ENCODE data around the gene FAT4.

Gene FAT4, protein sequence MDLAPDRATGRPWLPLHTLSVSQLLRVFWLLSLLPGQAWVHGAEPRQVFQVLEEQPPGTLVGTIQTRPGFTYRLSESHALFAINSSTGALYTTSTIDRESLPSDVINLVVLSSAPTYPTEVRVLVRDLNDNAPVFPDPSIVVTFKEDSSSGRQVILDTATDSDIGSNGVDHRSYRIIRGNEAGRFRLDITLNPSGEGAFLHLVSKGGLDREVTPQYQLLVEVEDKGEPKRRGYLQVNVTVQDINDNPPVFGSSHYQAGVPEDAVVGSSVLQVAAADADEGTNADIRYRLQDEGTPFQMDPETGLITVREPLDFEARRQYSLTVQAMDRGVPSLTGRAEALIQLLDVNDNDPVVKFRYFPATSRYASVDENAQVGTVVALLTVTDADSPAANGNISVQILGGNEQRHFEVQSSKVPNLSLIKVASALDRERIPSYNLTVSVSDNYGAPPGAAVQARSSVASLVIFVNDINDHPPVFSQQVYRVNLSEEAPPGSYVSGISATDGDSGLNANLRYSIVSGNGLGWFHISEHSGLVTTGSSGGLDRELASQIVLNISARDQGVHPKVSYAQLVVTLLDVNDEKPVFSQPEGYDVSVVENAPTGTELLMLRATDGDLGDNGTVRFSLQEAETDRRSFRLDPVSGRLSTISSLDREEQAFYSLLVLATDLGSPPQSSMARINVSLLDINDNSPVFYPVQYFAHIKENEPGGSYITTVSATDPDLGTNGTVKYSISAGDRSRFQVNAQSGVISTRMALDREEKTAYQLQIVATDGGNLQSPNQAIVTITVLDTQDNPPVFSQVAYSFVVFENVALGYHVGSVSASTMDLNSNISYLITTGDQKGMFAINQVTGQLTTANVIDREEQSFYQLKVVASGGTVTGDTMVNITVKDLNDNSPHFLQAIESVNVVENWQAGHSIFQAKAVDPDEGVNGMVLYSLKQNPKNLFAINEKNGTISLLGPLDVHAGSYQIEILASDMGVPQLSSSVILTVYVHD (N-terminal part only)

DNA sequence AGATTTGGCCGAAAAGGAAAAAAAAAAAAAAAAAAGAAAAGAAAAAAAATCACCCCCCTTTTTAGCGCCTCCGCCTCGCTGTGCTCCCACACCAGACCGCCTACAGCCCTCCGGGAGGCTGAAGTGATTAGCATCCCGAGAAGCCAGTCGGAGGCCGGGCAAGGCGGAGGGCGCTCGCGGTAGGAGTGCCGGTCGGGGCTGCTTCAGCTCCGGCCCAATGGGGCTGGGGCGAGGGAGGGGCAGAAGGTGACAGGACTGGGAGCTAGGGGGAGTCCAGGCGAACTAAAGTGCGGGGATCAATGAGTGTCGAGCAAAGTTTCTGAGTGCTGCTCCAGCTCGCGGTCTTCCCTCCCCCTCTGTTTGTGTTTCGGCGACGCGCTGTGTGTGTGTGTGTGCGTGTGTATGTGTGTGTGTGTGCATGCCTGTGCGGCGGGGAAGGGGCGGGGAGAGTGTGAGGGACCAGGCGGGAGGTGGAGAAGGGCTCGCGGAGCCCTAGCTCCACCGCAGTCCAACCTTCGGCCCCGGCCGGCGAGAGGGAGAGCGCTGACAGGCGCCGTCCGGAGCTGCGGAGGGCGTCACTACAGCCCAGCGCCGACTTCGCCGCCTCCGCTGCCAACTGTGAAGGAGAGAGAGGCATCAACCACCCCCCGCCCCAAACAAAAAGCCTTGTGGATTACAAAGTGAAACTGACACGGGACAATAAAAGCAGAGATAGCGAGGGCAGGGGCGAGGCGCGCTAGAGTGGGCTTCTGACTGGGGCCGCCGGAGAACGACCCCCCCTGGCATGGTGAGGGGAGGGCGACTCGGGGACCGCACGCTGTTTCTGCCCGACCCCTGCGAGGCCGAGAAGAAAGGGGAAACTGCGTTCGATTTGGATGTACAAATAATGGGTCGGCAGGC is at the start of gene FAT4:
FAT4 (plus strand) TSS at position 280 of the 900 bp plus-strand sequence. CDS start 1,457 bp downstream, outside the sequence.
- peak; percentile 91 for DNase-seq (ENCODE audit: low spot score)
- FAIRE-seq = peak; percentile 90

GRCh38 chr4:125265846-125266245 is 48.9 kb upstream of the FAT4 start:
- FAIRE-seq = no peak
- DNase-seq (ENCODE audit: low spot score) = no peak

- DNase-seq (ENCODE audit: low spot score) (no peak), FAIRE-seq (no peak)
Observed at GRCh38 chr4:125266901-125267604, 47.7 kb upstream of the FAT4 start.

DNA sequence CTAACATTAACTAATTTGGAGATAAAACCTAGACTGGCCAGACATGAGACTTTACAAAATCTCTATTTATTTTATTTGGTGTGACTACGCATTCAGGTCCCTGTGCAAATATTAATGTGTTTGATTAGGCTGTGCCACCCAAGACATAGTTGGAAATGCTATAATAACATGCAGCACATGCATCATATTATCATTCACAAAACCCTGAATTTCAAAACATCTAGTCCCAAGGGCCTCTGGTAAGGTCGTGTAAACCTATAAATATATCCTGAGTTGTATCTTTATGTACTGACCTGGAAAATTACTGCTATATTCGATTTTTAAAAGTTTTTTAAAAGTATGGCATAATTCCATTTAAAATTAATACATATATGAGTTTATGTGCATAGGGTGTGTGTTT is 47.1 kb upstream of the FAT4 start:
- no peak for FAIRE-seq
- no peak for DNase-seq (ENCODE audit: low spot score)

DNA sequence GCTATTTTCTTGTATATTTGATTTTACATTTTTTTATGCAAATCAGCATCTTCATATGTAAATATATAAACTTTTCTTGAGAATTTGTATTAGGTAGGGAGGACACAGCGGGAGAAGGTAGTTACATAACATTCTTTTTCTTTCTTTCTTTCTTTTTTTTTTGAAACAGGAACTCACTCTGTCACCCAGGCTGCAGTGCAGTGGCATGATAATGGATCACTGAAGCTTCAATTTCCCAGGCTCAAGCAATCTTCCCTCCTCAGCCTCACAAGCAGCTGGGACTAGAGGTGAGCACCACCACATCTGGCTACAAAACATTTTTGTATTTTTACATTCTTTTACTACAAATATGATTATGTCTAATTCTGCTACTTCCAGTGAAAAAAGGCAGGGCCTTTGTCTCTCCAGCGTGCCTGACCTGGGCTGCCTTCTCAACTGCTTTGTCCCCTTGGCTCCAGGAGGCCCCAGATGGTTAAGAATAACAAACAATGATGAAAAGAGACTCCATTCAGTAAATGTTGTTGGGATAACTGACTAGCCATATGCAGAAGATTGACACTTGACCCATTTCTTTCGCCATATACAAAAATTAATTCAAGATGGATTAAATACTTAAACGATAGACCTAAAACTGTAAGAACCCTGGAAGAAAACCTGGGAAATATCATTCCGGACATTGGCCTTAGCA is 46.5 kb upstream of the FAT4 start:
- no peak for FAIRE-seq
- DNase-seq (ENCODE audit: low spot score) = no peak

DNA sequence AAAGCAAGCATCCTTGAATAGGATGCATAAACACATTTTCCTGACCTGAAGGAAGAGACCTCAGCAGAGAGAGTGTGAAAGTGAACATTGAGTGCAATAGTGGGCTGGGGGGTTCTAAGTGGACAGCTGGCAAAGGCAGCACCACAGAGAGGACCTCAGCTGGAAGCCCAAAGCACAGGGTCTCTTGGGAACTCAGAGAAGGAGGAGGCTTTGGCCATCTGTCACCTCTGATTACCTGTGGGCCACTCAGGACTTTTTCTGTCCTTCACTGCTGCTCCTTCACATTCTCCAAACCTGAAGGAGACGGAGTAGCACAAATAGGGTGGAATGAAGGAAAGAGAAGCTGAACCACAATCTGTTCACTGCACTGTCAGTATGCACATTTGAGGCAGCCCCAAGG is 37.9 kb upstream of the FAT4 start:
- no peak for FAIRE-seq

DNA sequence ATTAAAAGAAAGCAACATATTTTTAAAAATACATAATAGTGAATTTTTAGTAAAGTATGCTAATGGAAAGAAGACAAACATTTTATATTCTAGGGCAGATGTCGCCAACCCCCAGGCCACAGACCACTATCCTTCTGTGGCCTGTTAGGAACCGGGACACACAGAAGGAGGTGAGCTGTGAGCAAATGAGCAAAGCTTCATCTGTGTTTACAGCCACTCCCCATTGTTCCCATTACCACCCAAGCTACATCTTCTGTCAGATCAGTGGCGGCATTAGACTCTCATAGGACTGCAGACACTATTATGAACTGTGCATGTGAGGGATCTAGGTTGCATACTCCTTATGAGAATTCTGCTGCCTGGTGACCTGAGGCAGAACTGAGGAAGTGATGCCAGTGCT is 37.0 kb upstream of the FAT4 start:
- no peak for FAIRE-seq
- DNase-seq (ENCODE audit: low spot score) = no peak

More for the DNA sequence above, 37.9 kb upstream of the FAT4 start:
- no peak for DNase-seq (ENCODE audit: low spot score)

GRCh38 chr4:125280892-125281403 is 33.8 kb upstream of the FAT4 start:
- no peak for FAIRE-seq
- no peak for DNase-seq (ENCODE audit: low spot score)

DNA sequence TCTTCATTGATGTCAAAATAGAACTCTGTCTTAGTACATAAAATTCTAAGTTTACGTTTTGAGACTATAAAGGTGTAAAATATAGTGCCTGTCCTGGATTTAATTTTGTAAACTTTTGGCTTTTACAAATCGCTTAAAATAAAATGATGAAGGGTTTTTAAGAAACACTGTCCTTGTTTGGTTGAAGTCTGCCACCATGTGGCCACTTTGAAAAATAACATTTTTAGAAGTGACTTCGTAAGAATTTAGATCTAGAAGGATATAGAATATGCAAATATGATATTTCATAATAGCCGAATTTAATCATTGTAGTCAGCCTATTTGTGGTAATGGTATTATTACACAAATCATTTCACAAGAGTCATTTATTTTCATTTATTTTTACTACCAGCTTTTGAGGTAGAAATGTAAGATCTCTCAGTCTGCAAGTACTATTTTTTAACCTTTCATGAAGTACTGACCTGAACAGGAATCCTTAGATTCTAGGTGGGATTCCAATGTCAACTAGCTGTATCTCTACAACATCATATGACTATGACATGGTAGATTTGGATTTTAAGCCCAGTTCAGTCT is 31.0 kb upstream of the FAT4 start:
- FAIRE-seq (no peak), DNase-seq (ENCODE audit: low spot score) (peak; percentile 6)

DNA sequence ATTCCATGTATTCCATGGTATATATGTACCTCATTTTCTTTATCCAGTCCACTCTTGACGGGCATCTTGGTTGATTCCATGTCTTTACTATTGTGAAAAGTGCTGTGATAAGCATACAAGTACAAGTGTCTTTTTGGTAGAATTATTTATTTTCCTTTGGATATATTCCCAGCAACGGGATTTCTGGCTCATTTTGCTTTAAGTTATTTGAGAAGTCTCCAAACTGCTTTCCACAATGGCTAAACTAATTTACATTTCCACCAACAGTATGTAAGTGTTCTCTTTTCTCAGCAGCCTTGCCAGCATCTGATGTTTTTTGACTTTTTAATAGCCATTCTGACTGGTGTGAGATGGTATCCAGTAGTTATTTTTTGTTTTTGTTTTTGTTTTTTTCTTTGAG is 17.6 kb upstream of the FAT4 start:
- no peak for FAIRE-seq
- DNase-seq (ENCODE audit: low spot score) = no peak

DNA sequence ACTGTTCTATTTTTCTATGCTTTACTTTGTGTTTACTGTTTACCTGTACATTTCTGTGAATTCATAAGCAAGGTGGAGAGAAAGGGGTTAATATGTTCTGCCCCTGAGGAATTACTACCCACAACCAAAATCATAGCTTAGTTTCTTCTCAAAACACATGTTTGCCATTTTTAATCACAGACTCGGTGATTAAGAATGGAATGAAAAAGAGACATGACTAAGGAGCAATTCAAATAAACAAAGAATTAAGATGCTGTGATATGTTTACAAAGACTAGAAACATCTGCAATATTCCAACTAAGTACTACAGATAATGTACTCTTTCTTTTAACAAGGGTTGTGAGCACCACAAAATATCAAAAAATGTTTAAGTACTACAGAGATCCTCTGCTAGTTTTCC is 11.7 kb upstream of the FAT4 start:
- no peak for FAIRE-seq
- no peak for DNase-seq (ENCODE audit: low spot score)

- no peak for DNase-seq (ENCODE audit: low spot score)
- no peak for FAIRE-seq
Observed at GRCh38 chr4:125303821-125304220, 10.9 kb upstream of the FAT4 start.

- DNase-seq (ENCODE audit: low spot score) (no peak), FAIRE-seq (no peak)
Observed at GRCh38 chr4:125306112-125306511, 8.6 kb upstream of the FAT4 start.

- DNase-seq (ENCODE audit: low spot score) (no peak), FAIRE-seq (no peak)
Observed at GRCh38 chr4:125306533-125306932, 8.2 kb upstream of the FAT4 start.

- DNase-seq (ENCODE audit: low spot score) (no peak), FAIRE-seq (no peak)
Observed at GRCh38 chr4:125311503-125311902, 3.3 kb upstream of the FAT4 start.

- peak; percentile 49 for DNase-seq (ENCODE audit: low spot score)
- FAIRE-seq = no peak
Observed at GRCh38 chr4:125313497-125313896, 1.3 kb upstream of the FAT4 start.

DNA sequence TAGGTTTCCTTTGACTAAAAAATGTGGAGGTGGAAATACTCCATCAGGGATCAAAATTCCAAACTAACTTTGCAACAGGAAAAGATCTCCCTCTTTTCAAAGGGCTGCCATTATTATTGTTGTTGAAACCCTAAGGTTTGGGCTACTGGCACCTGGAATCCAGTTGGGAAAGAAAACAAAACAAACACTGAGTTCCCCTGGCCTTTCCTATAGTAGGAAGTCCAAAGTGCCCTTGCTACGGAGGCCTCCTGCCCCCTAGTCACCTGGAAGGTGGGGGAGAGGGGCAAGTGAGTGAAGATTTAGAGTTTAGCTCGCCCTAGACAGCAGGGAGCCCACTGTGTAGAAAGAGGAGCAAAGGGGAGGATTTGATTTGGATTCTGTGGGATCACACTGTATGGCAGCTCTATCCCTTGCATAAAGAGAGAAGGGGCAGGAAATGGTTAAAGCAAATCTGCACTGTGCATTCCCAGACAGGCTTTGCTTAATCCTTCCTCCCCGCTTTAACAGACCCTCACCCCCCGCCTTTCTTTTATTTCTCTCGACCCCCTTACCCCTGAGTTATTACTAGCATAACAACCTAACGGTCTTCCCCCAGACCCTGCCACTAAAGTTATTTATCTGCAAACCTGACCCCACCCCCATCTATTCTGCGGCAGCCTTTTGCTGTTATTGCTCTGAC is 627 bp upstream of the FAT4 start:
- no peak for DNase-seq (ENCODE audit: low spot score)
- no peak for FAIRE-seq

DNA sequence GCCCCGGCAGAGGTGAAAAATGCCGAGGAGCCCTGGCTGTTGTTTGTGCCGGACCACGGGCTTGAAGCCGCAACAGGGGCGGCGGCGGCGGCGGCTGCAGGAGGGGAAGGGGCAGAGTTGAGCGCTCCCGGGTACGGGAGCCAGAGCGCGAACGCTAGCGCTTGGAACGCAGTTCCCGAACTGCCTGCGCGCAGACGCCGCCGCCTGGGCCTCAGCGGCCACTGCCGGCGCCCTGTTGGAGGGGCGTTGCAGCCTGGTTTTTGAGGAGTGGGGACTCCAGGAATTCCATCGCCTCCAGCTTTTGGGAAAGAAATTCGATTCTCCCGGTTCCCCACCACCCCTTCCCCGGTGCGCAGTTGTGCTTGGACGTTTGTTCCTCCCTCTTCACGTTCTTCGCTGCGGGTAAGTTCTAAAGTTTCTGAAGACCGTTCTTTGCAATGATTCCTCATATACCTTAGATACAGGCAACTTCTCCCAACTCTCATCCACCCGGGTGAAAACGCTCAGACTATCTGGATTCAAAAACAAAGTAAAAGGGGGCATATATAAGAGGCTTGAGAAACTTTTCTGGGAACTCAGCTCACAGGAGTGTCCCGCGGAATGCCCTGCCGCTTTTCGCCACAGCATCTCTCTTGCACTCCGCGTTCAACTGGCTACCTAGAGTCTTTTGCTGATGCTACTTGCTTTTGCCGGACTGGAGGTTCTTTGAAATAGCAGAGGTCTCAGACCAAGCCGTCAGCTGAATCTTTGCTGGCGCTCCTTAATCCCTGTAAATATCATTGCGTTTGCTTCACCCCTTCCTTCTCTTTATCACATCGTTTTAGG is 1.0 kb downstream of the FAT4 start:
- DNase-seq (ENCODE audit: low spot score) (peak; percentile 54), FAIRE-seq (no peak)
